GM23248 (cell line): Measurements from ENCODE around the gene NKAIN4. TPM values are rescaled to one million over a fixed set of nuclear protein-coding genes. Genes with fewer than 3 reads are reported as not detected.

Source experiments
- DNase-seq: peaks from one replicate; pipeline ENCODE4 v3.0.0-alpha.2; 2015
- H2AFZ ChIP-seq: fragments of 200-600 bp; sonication (generic); 2 replicates; pipeline ENCODE4 v1.6.1; 2016; ENCODE audit warnings: antibody characterized with exemption
- H3F3A ChIP-seq: fragments of 200-600 bp; sonication (generic); 2 replicates; pipeline ENCODE4 v1.6.1; 2016; ENCODE audit warnings: mild to moderate bottlenecking, antibody characterized with exemption, mixed run types; ENCODE audit not compliant: insufficient read depth
- H3K27ac ChIP-seq: fragments of 200-600 bp; sonication (generic); 2 replicates; pipeline ENCODE4 v1.5.1; 2016; ENCODE audit warnings: mild to moderate bottlenecking
- H3K27me3 ChIP-seq: fragments of 200-600 bp; sonication (generic); replicated peaks from 2 replicates; pipeline ENCODE4 v1.6.1; 2016; ENCODE audit warnings: mild to moderate bottlenecking; ENCODE audit not compliant: insufficient read depth
- H3K36me3 ChIP-seq: fragments of 200-600 bp; sonication (generic); 2 replicates; pipeline ENCODE4 v1.6.1; 2016; ENCODE audit warnings: low read depth, mild to moderate bottlenecking
- H3K4me1 ChIP-seq: fragments of 200-600 bp; sonication (generic); 2 replicates; pipeline ENCODE4 v1.6.1; 2016; ENCODE audit warnings: mild to moderate bottlenecking; ENCODE audit not compliant: insufficient read depth
- H3K4me2 ChIP-seq: fragments of 200-600 bp; sonication (generic); one replicate; pipeline ENCODE4 v1.6.1; 2016; ENCODE audit warnings: mild to moderate bottlenecking; ENCODE audit not compliant: unreplicated experiment
- H3K4me3 ChIP-seq: fragments of 200-600 bp; sonication (generic); 2 replicates; pipeline ENCODE4 v1.5.1; 2016; ENCODE audit warnings: mild to moderate bottlenecking
- H3K79me2 ChIP-seq: fragments of 200-600 bp; sonication (generic); 2 replicates; pipeline ENCODE4 v1.6.1; 2016; ENCODE audit warnings: mild to moderate bottlenecking; ENCODE audit not compliant: insufficient read depth
- H3K9ac ChIP-seq: fragments of 200-600 bp; sonication (generic); 2 replicates; pipeline ENCODE4 v1.6.1; 2016; ENCODE audit warnings: mild to moderate bottlenecking
- H3K9me2 ChIP-seq: fragments of 200-600 bp; sonication (generic); 2 replicates; pipeline ENCODE4 v1.6.1; 2016; ENCODE audit warnings: mixed run types, mild to moderate bottlenecking, moderate library complexity; ENCODE audit not compliant: insufficient read depth
- H3K9me3 ChIP-seq: fragments of 200-600 bp; sonication (generic); one replicate; pipeline ENCODE4 v1.6.1; 2017; ENCODE audit warnings: low read depth
- H4K20me1 ChIP-seq: fragments of 200-600 bp; sonication (generic); 2 replicates; pipeline ENCODE4 v1.6.0; 2016; ENCODE audit not compliant: insufficient read depth
- EZH2 ChIP-seq: fragments of 200-600 bp; sonication (generic); IDR thresholded peaks from 2 replicates; pipeline ENCODE4 v1.6.1; 2018; ENCODE audit warnings: antibody characterized with exemption, mild to moderate bottlenecking; ENCODE audit not compliant: insufficient read depth, poor library complexity, severe bottlenecking
- EZH2phosphoT487 ChIP-seq: fragments of 200-600 bp; sonication (generic); IDR thresholded peaks from 2 replicates; pipeline ENCODE4 v1.6.1; 2018; ENCODE audit warnings: antibody characterized with exemption, moderate library complexity, mild to moderate bottlenecking, low read depth; ENCODE audit not compliant: insufficient read depth
- WGBS, 2 experiments: methylation state at CpG; one replicate each; pipeline ENCODE4 v1.1.6; 2015 to 2017; ENCODE audit warnings: low lambda C conversion rate in 2 of 2, low coverage in 1 of 2; ENCODE audit errors: missing lambda C conversion rate in 2 of 2; 5-methylcytosine and 5-hydroxymethylcytosine counted together
- in situ Hi-C: fragments of 300-500 bp; cut with MboI; formaldehyde crosslinking; loops from 2 replicates; pipeline ENCODE4 v1.15.0; 2020
- polyA plus RNA-seq: library from polyadenylated mRNA; unstranded; fragments of >200 nt; fragmentation: Nextera tagmentation; extraction: Ambion mirVana; gene quantifications from 2 replicates; pipeline ENCODE4 v1.2.1, GENCODE V29; 2016
- total RNA-seq: library from RNA; depleted of rRNA; stranded (reverse); fragments of >200 nt; shearing (Covaris generic); gene quantifications from 2 replicates; pipeline ENCODE4 v1.2.3, GENCODE V29; 2014

Gene NKAIN4
- total and polyA plus RNA-seq, 2 experiments from 2014 or later = not detected

GRCh38 chr20:63286781-63287696 lies 32.8 kb upstream of the NKAIN4 start:
- Histone ChIP-seq H3K27ac (no peak overlapping the region), H3K9ac (no peak overlapping the region), H3K79me2 (no peaks in the 10 kb centered on the region), H3K9me2 (no peaks in the 10 kb centered on the region), H3F3A (no peaks in the 10 kb centered on the region), H3K4me3 (no peak overlapping the region), H3K4me1 (no peaks in the 10 kb centered on the region), H3K27me3 (no peaks in the 10 kb centered on the region), H3K36me3 (peaks cover 3% of the 10 kb centered on the region; the same call in 1 of the 2 replicates), H3K9me3 (no peaks in the 10 kb centered on the region), H4K20me1 (no peaks in the 10 kb centered on the region), H3K4me2 (no peak overlapping the region), H2AFZ (no peak overlapping the region)
- TF ChIP-seq EZH2phosphoT487 (no peak), EZH2 (no peak)
- no peak for DNase-seq
- WGBS, 2 experiments = 90 to 92% methylated on average over 21 to 22 of the region's 23 CpGs
- in situ Hi-C loops = no loop called here

GRCh38 chr20:63285636-63286615 lies 31.7 kb upstream of the NKAIN4 start:
- no peaks in the 10 kb centered on the region for H3K9me3 ChIP-seq
- no peak overlapping the region for H3K9ac ChIP-seq
- in situ Hi-C loops = no loop called here
- no peak overlapping the region for H3K4me2 ChIP-seq
- no peak for DNase-seq
- H3K4me1 ChIP-seq = no peaks in the 10 kb centered on the region
- no peak overlapping the region for H3K27ac ChIP-seq
- H3K79me2 ChIP-seq = peaks cover 8% of the 10 kb centered on the region
- peaks cover 7% of the 10 kb centered on the region; the same call in 1 of the 2 replicates for H3K36me3 ChIP-seq
- H3K27me3 ChIP-seq = no peaks in the 10 kb centered on the region
- H3K4me3 ChIP-seq = no peak overlapping the region
- H3K9me2 ChIP-seq = no peaks in the 10 kb centered on the region
- no peak for TF ChIP-seq EZH2phosphoT487
- no peak for TF ChIP-seq EZH2
- H4K20me1 ChIP-seq = no peaks in the 10 kb centered on the region
- 87 to 89% methylated on average over 34 to 44 of the region's 44 CpGs for WGBS, 2 experiments
- H3F3A ChIP-seq = no peaks in the 10 kb centered on the region
- no peak overlapping the region for H2AFZ ChIP-seq

GRCh38 chr20:63284981-63285524 lies 30.8 kb upstream of the NKAIN4 start:
- 87 to 89% methylated on average over 11 to 12 of the region's 13 CpGs for WGBS, 2 experiments
- Histone ChIP-seq H3K9me3 (no peaks in the 10 kb centered on the region), H3K27me3 (no peaks in the 10 kb centered on the region), H3K79me2 (peaks cover 17% of the 10 kb centered on the region), H3K36me3 (peaks cover 10% of the 10 kb centered on the region; the same call in 1 of the 2 replicates), H3K9me2 (no peaks in the 10 kb centered on the region), H3K4me1 (no peaks in the 10 kb centered on the region), H3K9ac (no peak overlapping the region), H2AFZ (no peak overlapping the region), H3K4me2 (no peak overlapping the region), H3K27ac (no peak overlapping the region), H3K4me3 (no peak overlapping the region), H4K20me1 (no peaks in the 10 kb centered on the region), H3F3A (no peaks in the 10 kb centered on the region)
- no peak for DNase-seq
- TF ChIP-seq EZH2phosphoT487 (no peak), EZH2 (no peak)
- in situ Hi-C loops = no loop called here

- Histone ChIP-seq H2AFZ (no peak overlapping the region), H3K27me3 (no peaks in the 10 kb centered on the region), H3K36me3 (peaks cover 15% of the 10 kb centered on the region; the same call in 1 of the 2 replicates), H3K9me3 (no peaks in the 10 kb centered on the region), H3K4me3 (no peak overlapping the region), H3K27ac (no peak overlapping the region), H3K9ac (no peak overlapping the region), H3K79me2 (peaks cover 22% of the 10 kb centered on the region), H3K4me1 (no peaks in the 10 kb centered on the region), H3F3A (no peaks in the 10 kb centered on the region), H3K4me2 (no peak overlapping the region), H4K20me1 (no peaks in the 10 kb centered on the region), H3K9me2 (no peaks in the 10 kb centered on the region)
- TF ChIP-seq EZH2phosphoT487 = no peak
- no peak for TF ChIP-seq EZH2
- WGBS, 2 experiments = 91 to 93% methylated on average over 25 of the region's 25 CpGs
- DNase-seq = no peak
- in situ Hi-C loops = no loop called here
Observed at GRCh38 chr20:63284544-63284949, 30.3 kb upstream of the NKAIN4 start.
